Colonic mucosa (tissue), 4 donors: ENCODE results near the gene FAM193A. TPM values are rescaled to one million over a fixed set of nuclear protein-coding genes. Genes with fewer than 3 reads are reported as not detected.

Source experiments
- DNase-seq: peaks from one replicate; pipeline ENCODE4 v3.0.0-alpha.2; 2020
- H3K27ac ChIP-seq: fragments of 200-600 bp; one replicate; pipeline ENCODE4 v1.8.0; 2021
- H3K27me3 ChIP-seq: fragments of 200-600 bp; one replicate; pipeline ENCODE4 v1.8.0; 2021
- H3K36me3 ChIP-seq: fragments of 200-600 bp; one replicate; pipeline ENCODE4 v1.8.0; 2021
- H3K4me1 ChIP-seq: fragments of 200-600 bp; one replicate; pipeline ENCODE4 v1.8.0; 2021; ENCODE audit warnings: mild to moderate bottlenecking
- H3K4me3 ChIP-seq: fragments of 200-600 bp; one replicate; pipeline ENCODE4 v1.8.0; 2021
- H3K9ac ChIP-seq, 2 donors: one replicate each; pipeline ENCODE4 v1.7.0; 2013; ENCODE audit warnings: control low read depth in 2 of 2, low read depth in 2 of 2, low read length in 2 of 2
- H3K9me3 ChIP-seq: fragments of 200-600 bp; one replicate; pipeline ENCODE4 v1.8.0; 2021
- CTCF ChIP-seq: fragments of 200-600 bp; IDR thresholded peaks from one replicate; pipeline ENCODE4 v1.8.0; 2022; ENCODE audit warnings: antibody characterized with exemption, mild to moderate bottlenecking
- intact Hi-C: fragments of 100-400 bp; cut with DNase I; formaldehyde crosslinking; loops from one replicate; pipeline ENCODE4 v1.14.1; 2022
- total RNA-seq, 2 donors: library from RNA; stranded (reverse); fragmentation: NEBNext Ultra II Directional in 1 of 2; extraction: Animal tissue kit (Norgen Biotek cat#: 25700) in 1 of 2; gene quantifications; one replicate each; pipeline ENCODE4 v1.2.1, GENCODE V29; 2021
- donor health status: healthy.
- donor health status: DM: no; HTN: no; CAD: no.
- donor health status: DM: no; HTN: no; CAD: no.

Gene FAM193A
- total RNA-seq, 2 donors from 2014 or later = 18.0 to 25.8 TPM

GRCh38 chr4:2781911-2782310, 245.5 kb downstream of the FAM193A start:
- intact Hi-C loops = no loop called here
- H3K27me3 ChIP-seq = no peaks in the 10 kb centered on the region
- no peaks in the 10 kb centered on the region for H3K4me1 ChIP-seq
- no peak overlapping the region for H3K9ac ChIP-seq
- no peak overlapping the region for H3K4me3 ChIP-seq
- H3K9me3 ChIP-seq = no peaks in the 10 kb centered on the region
- TF ChIP-seq CTCF = no peak
- no peak overlapping the region for H3K27ac ChIP-seq
- DNase-seq = no peak
- no peaks in the 10 kb centered on the region for H3K36me3 ChIP-seq

Other genes with a start within 250 kb of the FAM193A start
- gene ZFYVE28, start 118.0 kb upstream of the FAM193A start, total RNA-seq = 10 to 100 TPM; 29.6 to 31.6 TPM
- gene CFAP99, start 117.7 kb upstream of the FAM193A start, total RNA-seq = under 1 TPM; 0.32 to 0.49 TPM
- gene RNF4, start 67.5 kb upstream of the FAM193A start, total RNA-seq = 10 to 100 TPM; 50.1 to 51.1 TPM
- gene TNIP2, start 219.7 kb downstream of the FAM193A start, total RNA-seq = 10 to 100 TPM; 43.6 to 61.3 TPM